Activated naive CD8-positive, alpha-beta T cell (primary cell): ENCODE measurements around the gene IER5L.
A peak's percentile ranks its signal among the peaks of the same experiment; 100 is the strongest.
"Not testable (repeated sequence)": the region's sequence is repeated elsewhere in the genome, so short reads cannot be mapped to it uniquely, and the experiment has no call there.

ENCODE experiments used
- H3K27ac Mint-ChIP-seq: one replicate; pipeline ENCODE4 v1.8.0; 2021; ENCODE audit warnings: mixed read lengths
- H3K27me3 Mint-ChIP-seq: one replicate; pipeline ENCODE4 v1.8.0; 2021; ENCODE audit warnings: mixed read lengths
- H3K36me3 Mint-ChIP-seq: one replicate; pipeline ENCODE4 v1.8.0; 2021; ENCODE audit warnings: mixed read lengths
- H3K4me1 Mint-ChIP-seq: one replicate; pipeline ENCODE4 v1.8.0; 2021; ENCODE audit warnings: low read depth, mixed read lengths
- H3K4me3 Mint-ChIP-seq: one replicate; pipeline ENCODE4 v1.8.0; 2021; ENCODE audit warnings: mild to moderate bottlenecking, mixed read lengths
- H3K9me3 Mint-ChIP-seq: one replicate; pipeline ENCODE4 v1.8.0; 2021; ENCODE audit warnings: low read depth, mixed read lengths

IER5L gene

DNA sequence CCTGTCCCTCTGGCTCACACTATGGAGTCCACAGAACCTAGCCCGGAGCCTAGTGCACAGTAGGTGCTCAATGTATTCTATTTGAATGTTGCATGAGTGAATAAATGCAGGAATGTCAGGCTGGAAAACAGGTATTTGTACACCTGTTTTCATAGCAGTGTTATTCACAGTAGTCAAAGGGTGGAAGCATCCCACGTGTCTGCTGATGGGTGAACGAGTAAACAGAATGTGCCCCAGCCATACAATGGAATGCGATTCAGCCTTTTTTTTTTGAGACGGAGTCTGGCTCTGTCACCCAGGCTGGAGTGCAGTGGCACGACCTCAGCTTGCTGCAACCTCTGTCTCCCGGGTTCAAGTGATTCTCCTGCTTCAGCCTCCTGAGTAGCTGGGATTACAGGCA, 31.5 kb upstream of the IER5L start:
- Mint-ChIP-seq H3K27me3 (no peaks in the 10 kb centered on the region), H3K4me3 (peak overlapping the region; percentile 80), H3K4me1 (peaks cover 37% of the 10 kb centered on the region), H3K9me3 (no peaks in the 10 kb centered on the region), H3K27ac (peak overlapping the region; percentile 50), H3K36me3 (peaks cover 2% of the 10 kb centered on the region)

DNA sequence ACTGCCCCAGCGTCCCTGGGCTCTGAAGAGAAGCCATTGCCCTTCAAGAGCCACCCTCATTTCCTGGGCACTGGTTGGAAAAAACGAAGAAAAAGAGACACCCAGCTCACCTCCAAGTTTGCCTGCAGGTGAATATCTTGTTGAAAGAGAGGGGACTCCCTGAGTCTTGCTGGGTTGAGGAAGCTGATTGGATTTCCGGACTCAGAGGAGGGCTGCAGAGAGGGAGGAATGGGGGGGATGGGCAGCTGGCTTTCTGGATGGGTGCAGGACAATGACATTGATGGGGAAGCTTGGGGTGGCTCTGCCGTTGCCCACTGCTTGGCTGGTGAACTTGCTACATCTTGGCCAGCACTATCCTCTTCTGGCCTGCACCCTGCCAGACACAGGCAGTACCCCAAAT, 31.0 kb upstream of the IER5L start:
- peak overlapping the region; percentile 80 for H3K4me3 Mint-ChIP-seq
- peak overlapping the region; percentile 90 for H3K27ac Mint-ChIP-seq

DNA sequence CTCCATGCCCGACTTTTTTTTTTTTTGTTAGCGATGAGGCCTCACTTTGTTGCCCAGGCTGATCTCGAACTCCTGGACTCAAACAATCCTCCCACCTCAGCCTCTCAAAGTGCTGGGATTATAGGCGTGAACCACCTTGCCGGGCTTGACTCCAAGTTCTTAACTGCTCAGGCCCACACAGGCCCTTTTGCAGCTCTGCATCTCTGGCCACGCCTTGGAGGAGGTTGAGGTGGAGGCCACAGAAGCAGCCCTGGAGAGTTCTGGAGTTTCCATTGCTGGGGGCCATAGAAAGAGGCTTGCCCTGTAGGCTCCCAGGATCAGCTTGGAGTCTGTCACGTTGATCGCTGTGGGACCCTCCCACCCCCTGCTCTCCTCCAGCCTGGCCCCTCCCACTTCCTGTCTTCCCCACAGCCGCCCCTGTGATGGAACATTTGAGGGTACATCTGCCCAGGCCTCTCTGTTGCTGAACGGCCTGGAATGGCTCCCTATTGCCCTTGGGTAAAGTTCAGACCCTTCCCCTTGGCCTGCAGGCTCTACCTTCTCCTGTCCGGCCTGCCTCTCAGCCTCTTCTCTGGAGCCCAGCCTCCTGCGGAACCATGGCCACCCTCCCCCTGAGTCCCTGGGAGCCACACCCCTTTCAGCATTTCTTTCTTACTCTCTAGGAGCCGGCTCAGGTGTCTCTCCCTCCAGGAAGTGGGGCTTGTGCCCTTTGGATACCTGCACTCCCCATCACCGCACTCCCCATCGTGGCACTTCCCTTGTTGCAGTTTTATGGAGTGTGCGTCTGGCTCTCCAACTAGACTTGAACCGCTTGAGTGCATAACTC, 30.4 kb upstream of the IER5L start:
- peaks cover 2% of the 10 kb centered on the region for H3K36me3 Mint-ChIP-seq
- peak overlapping the region; percentile 80 for H3K4me3 Mint-ChIP-seq
- peak overlapping the region; percentile 90 for H3K27ac Mint-ChIP-seq
- H3K4me1 Mint-ChIP-seq, result peaks cover 37% of the 10 kb centered on the region
- no peaks in the 10 kb centered on the region for H3K27me3 Mint-ChIP-seq
- H3K9me3 Mint-ChIP-seq, result no peaks in the 10 kb centered on the region

More for the DNA sequence above, 31.0 kb upstream of the IER5L start:
- H3K36me3 Mint-ChIP-seq, result peaks cover 2% of the 10 kb centered on the region
- no peaks in the 10 kb centered on the region for H3K27me3 Mint-ChIP-seq
- H3K9me3 Mint-ChIP-seq, result no peaks in the 10 kb centered on the region
- peaks cover 37% of the 10 kb centered on the region for H3K4me1 Mint-ChIP-seq

DNA sequence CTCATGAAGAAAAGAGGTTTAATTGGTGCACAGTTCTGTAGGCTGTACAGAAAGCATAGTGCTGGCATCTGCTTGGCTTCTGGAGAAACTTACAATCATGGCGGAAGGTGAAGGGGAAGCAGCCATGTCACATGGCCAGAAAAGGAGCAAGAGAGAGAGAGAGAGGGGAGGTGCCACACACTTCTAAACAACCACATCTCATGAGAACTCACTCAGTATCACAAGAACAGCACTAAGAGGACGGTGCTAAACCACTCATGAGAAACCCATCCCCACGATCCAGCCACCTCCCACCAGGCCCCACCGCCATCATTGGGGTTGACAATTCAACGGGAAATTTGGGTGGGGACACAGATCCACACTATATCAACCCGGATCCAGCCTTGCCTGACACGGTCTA, 28.8 kb upstream of the IER5L start:
- Mint-ChIP-seq H3K36me3 (peaks cover 2% of the 10 kb centered on the region), H3K4me1 (peaks cover 37% of the 10 kb centered on the region), H3K27me3 (no peaks in the 10 kb centered on the region), H3K27ac (peak overlapping the region; percentile 90), H3K9me3 (no peaks in the 10 kb centered on the region), H3K4me3 (peak overlapping the region; percentile 69)

DNA sequence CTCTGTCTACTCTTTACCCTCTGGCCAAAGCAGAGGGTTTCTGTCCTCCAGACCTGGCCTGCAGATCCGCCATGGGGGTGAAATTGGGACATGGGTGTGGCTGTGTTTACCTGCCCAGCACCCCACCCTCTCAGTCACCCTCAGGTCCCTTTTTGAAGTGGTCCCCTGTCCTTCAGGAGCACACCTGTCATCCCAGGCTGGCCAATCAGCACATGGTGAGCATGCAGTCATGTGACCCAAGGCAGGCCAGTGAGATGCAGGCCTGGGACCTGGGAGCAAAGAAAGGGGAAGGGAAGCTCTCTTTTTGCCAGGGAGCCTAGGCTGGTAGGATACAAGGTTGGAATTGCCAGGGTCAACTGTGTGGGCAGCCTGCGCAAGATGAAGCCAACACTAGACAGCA, 28.3 kb upstream of the IER5L start:
- H3K36me3 Mint-ChIP-seq, result peaks cover 2% of the 10 kb centered on the region
- peaks cover 37% of the 10 kb centered on the region for H3K4me1 Mint-ChIP-seq
- H3K27ac Mint-ChIP-seq, result peak overlapping the region; percentile 90
- no peaks in the 10 kb centered on the region for H3K9me3 Mint-ChIP-seq
- peak overlapping the region; percentile 69 for H3K4me3 Mint-ChIP-seq
- H3K27me3 Mint-ChIP-seq, result no peaks in the 10 kb centered on the region

DNA sequence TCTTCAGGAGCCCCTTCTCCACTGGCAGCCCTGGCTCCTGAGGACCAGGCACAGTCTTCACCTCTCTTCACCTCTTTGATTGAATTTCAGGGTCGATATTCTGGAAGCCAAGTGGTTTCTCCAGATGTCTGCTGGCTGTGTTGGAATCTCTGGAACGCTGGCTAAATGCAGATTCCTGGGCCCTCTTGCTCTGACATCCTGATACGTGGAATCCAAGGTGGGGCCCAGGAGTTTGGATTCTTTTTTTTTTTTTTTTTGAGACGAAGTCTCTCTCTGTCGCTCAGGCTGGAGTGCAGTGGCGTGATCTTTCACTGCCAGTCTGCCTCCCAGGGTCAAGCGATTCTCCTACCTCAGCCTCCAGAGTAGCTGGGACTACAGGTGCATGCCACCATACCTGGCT, 26.8 kb upstream of the IER5L start:
- H3K4me3 Mint-ChIP-seq, result no peak overlapping the region
- H3K9me3 Mint-ChIP-seq, result no peaks in the 10 kb centered on the region
- peaks cover 30% of the 10 kb centered on the region for H3K4me1 Mint-ChIP-seq
- no peaks in the 10 kb centered on the region for H3K36me3 Mint-ChIP-seq
- no peak overlapping the region for H3K27ac Mint-ChIP-seq
- no peaks in the 10 kb centered on the region for H3K27me3 Mint-ChIP-seq

DNA sequence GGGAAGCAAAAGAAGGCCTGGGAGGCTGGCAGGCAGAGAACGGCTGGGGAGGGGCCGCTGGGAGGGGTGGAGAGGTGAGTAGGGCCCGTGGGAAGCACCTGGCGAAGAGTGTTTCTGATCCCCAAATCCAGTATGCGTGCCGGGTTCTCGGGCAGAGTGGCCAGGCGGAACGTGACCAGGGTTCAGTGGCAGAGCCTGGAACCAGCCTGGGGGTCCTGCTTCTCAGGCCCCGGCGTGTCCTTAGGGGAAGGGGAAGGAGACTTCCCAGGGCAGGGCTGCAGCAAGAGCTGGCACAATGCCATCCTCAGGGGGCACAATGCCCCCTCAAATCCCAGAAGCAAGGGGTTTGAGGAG, 25.5 kb upstream of the IER5L start:
- H3K36me3 Mint-ChIP-seq, result no peaks in the 10 kb centered on the region
- no peak overlapping the region for H3K27ac Mint-ChIP-seq

DNA sequence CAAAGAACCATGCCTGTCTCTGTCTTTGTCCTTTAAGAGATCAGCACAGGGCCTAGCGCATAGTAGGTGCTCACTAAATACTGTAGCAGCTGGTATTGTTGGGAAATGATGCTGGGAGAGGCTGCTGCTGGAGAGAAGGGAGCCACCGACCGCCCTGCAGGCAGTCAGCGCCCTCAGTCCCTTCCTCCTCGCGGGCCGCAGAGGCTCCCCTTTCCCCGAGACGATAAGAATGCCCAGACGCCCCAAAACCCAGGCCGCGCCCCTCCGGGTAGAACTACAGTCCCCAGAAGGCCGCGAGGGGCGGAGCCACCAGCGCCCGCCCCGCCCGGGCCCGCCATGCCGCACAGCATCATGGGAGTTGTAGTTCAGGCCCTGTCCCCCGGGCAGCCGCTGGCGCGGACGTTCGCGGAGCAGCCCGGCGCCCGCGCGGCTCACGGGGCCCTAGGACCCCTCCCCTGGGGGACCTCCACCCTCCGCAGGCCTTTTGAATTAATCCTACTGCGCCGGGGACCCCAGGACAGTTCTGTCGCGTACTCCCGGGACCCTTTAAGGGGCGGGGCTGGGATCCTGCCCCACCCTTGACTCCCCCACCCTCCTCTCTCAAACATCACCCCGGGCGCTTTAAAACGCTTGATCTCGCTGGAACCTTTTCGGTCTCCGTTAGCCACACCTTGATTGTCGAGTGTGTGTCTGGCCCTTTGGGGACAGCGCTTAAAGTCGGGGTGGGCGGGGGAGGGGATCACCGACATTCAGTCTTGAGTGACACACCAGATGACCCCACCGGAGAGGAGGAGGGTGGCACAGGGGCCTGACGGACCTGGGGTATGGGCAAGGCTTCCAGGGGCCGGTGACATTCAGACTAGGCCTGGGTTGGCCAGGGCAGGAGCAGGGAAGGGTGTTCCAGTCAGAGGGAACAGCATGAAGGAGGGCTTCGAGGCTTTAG, 24.8 kb upstream of the IER5L start:
- Mint-ChIP-seq H3K4me3 (peak overlapping the region; percentile 68), H3K27me3 (no peaks in the 10 kb centered on the region), H3K9me3 (no peaks in the 10 kb centered on the region), H3K27ac (peak overlapping the region; percentile 54), H3K4me1 (peaks cover 21% of the 10 kb centered on the region), H3K36me3 (no peaks in the 10 kb centered on the region)

More for the DNA sequence above, 25.5 kb upstream of the IER5L start:
- peaks cover 23% of the 10 kb centered on the region for H3K4me1 Mint-ChIP-seq
- no peaks in the 10 kb centered on the region for H3K27me3 Mint-ChIP-seq
- no peaks in the 10 kb centered on the region for H3K9me3 Mint-ChIP-seq
- H3K4me3 Mint-ChIP-seq, result peak overlapping the region; percentile 66

DNA sequence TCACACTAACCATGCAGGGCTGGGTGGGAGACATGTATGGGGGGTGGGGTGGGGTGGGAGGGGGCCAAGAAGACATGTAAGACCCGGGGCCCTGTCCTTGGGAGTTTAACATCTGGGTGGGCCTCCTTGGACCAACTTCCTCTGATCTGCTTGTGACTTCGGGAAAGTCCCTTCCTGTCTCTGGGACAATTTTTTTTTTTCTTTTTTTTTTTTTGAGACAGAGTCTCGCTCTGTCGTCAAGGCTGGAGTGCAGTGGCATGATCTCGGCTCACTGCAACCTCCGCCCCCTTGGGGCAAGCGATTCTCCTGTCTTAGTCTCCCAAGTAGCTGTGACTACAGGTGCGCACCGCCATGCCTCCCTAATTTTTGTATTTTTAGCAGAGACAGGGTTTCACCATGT, 23.8 kb upstream of the IER5L start:
- Mint-ChIP-seq H3K9me3 (no peaks in the 10 kb centered on the region), H3K4me3 (no peak overlapping the region), H3K27ac (no peak overlapping the region), H3K36me3 (no peaks in the 10 kb centered on the region), H3K27me3 (no peaks in the 10 kb centered on the region), H3K4me1 (peaks cover 11% of the 10 kb centered on the region)

DNA sequence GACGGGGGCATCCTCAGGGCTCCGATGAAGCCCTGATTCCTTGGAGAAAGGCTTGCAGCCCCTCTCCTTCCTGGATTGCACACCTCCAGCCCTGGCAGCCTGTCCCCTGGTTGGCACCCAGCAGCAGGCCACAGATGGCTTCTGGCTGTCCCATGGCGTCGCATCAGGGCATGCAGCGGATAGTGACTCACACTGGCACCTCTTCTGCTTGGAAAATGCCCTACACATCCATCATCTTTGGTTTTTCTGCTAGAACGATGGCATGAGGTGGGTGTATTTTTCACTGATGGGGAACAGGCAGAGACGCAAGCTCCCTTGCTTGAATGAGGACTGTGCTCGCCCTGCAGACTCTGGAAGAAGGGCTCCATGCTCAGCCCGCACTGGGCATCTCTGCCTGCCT, 23.2 kb upstream of the IER5L start:
- peaks cover 5% of the 10 kb centered on the region for H3K4me1 Mint-ChIP-seq
- no peaks in the 10 kb centered on the region for H3K27me3 Mint-ChIP-seq
- H3K4me3 Mint-ChIP-seq, result no peak overlapping the region
- no peak overlapping the region for H3K27ac Mint-ChIP-seq
- no peaks in the 10 kb centered on the region for H3K36me3 Mint-ChIP-seq
- no peaks in the 10 kb centered on the region for H3K9me3 Mint-ChIP-seq

DNA sequence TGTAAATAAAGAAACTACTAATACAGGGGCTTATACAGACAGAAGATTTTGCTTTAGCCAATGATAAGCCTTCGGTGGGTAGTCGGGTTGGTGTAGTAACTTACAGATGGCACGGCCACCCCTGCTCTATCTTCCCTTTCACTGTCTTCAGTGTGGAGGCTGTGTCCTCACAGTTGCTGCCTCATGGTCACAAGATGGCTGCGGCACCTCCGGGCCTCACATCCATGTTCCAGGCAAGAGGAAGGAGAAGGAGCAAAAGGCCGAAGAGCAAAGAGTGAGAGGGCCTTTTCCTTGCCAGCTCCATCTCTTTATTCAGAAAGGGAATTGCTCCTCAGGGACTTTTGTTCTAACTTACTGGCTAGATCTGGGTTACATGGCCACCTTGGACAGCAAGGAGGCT, 22.2 kb upstream of the IER5L start:
- H3K36me3 Mint-ChIP-seq, result no peaks in the 10 kb centered on the region
- no peaks in the 10 kb centered on the region for H3K9me3 Mint-ChIP-seq
- H3K27me3 Mint-ChIP-seq, result no peaks in the 10 kb centered on the region
- no peak overlapping the region for H3K4me3 Mint-ChIP-seq
- H3K27ac Mint-ChIP-seq, result no peak overlapping the region
- H3K4me1 Mint-ChIP-seq, result peaks cover 3% of the 10 kb centered on the region

DNA sequence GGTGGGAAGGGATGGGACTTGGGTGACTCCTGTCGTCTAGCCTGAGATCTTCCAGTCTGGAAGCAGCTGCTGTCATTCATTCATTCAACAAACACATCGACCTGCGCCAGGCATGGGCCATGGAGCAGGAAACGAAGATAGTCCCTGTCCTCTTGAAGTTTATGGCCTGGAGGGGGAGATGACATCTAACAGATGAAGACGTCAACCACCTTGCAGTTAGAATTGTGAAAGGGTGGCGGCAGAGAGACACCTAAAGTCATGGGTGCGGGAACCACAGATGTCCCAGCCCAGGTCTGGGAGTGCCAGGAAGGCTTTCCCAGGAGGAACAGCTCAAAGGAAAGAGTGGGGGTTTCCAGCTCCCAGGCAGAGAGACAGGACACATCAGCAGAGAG, 21.0 kb upstream of the IER5L start:
- no peaks in the 10 kb centered on the region for H3K9me3 Mint-ChIP-seq
- H3K4me3 Mint-ChIP-seq, result no peak overlapping the region
- H3K36me3 Mint-ChIP-seq, result no peaks in the 10 kb centered on the region
- no peaks in the 10 kb centered on the region for H3K27me3 Mint-ChIP-seq
- H3K27ac Mint-ChIP-seq, result no peak overlapping the region
- H3K4me1 Mint-ChIP-seq, result peaks cover 3% of the 10 kb centered on the region

DNA sequence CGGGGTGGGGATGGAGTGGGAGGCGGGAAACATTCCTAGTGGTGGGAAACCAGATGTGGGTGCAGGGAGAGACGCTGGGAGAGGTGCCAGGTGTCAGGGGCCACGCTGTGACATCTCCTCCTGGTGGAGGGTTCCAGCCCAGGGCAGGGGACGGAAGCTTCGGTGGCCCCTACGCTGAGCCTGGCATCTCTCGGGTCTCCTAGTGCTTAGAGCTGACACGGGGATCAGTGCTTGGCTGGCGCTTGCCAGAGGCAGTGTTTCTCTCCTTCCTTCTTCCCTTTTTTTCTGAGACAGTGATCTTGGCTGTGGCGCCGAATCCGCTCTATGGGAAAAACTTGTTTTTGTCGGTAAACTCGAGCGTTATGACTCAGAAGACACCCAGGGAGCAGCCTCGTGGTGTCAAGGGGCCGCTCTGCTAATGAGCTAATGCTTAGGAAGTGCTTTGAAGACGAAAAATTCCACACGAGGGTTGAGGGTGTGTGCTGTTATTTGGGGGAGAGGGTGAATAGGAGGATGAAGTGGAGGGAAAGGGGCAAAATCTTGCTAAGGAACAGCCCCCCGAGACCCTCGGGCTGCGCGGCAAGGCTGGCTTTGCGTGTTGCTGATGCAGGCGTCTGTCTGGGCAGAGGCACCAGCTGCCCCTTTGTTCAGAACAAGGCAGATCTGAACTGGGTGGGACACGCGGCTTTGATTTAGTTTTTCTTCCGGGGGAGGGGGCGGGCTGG, 20.4 kb upstream of the IER5L start:
- no peaks in the 10 kb centered on the region for H3K36me3 Mint-ChIP-seq
- H3K9me3 Mint-ChIP-seq, result no peaks in the 10 kb centered on the region
- H3K27me3 Mint-ChIP-seq, result no peaks in the 10 kb centered on the region
- H3K4me3 Mint-ChIP-seq, result no peak overlapping the region
- peaks cover 3% of the 10 kb centered on the region for H3K4me1 Mint-ChIP-seq
- H3K27ac Mint-ChIP-seq, result no peak overlapping the region

DNA sequence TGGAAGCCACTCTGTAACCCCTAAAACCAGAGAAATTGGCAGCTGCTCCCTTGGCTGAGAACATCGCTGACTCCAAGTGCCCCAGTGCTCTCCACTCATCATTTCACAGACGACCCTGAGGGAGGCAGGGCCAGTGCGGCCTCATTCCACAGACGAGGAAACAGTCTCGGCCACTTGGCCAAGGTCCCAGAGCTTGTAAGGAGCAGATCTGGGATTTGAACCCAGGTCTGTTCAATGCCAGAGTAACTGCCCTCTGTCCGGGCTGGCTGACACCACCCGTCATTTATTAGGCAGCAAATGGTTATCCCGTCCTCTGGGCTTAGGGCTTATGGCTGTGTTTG, 19.9 kb upstream of the IER5L start:
- no peaks in the 10 kb centered on the region for H3K36me3 Mint-ChIP-seq
- H3K4me1 Mint-ChIP-seq, result peaks cover 3% of the 10 kb centered on the region
- H3K27me3 Mint-ChIP-seq, result no peaks in the 10 kb centered on the region
- H3K9me3 Mint-ChIP-seq, result no peaks in the 10 kb centered on the region
- no peak overlapping the region for H3K27ac Mint-ChIP-seq
- no peak overlapping the region for H3K4me3 Mint-ChIP-seq

DNA sequence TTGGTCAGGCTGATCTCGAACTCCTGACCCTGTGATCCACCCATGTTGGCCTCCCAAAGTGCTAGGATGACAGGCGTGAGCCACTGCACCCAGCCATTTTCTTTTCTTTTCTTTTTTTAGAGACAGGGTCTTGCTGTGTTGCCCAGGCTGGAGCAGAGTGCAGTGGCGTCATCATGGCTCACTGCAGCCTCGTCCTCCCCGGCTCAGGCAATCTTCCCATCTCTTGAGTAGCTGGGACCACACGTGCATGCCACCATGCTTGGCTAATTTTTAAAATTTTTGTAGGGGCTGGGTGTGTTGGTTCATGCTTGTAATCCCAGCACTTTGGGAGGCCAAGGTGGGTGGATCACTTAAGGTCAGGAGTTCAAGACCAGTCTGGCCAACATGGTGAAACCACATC, 19.0 kb upstream of the IER5L start:
- not testable (repeated sequence) for H3K27ac Mint-ChIP-seq, H3K9me3 Mint-ChIP-seq, H3K36me3 Mint-ChIP-seq, H3K4me1 Mint-ChIP-seq, H3K4me3 Mint-ChIP-seq, H3K27me3 Mint-ChIP-seq
